NCI-H2107 treated with DMSO at 0.1 percent for 48 hours (cell line): ENCODE data around the gene XRN2.

ENCODE experiments used
- DNase-seq: peaks from one replicate; lab custom pipeline; 2025; ENCODE audit not compliant: unreplicated experiment; lab: John Stamatoyannopoulos, UW

Gene XRN2

GRCh38 chr20:21301940-21302663, 1.0 kb upstream of the XRN2 start:
- DNase-seq: no peak

GRCh38 chr20:21302664-21303060, 469 bp upstream of the XRN2 start:
- DNase-seq: no peak

DNA sequence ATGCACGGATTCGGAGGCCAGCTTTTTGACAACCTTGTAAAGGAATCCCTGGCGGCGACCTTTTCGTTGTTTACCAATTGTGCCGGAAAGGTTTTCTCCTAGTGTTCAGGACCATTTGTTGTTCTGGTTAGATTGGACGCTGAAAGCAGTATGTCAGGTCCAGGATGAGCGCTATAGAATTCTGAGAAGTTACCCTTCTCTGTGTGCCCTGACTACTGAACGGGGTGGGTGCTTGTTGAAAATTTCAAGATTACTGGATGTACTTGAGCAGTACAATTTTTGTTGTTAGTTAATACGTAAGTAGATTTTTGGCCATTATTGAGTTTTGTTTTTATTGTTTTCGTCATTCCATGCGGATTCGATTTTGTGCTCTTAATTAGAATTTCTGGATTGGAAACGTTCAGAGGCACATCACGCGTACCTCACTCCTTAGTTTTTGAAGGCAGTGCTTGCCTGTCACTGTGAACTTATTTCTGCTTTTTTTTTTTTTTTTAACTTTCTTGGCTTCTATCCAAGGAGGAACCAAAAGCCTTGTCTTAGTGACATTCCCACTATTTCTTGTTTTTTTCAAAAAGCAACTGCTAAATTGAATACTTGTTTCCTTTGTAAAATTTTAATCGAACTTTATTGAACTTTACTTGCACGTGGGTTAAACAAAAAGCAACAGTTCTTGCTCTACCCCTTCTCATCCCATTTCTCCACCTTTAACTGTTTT, 898 bp downstream of the XRN2 start:
- DNase-seq: no peak

GRCh38 chr20:21308340-21308739, 5.2 kb downstream of the XRN2 start:
- no peak for DNase-seq

- DNase-seq: no peak
Measured at GRCh38 chr20:21309678-21310467, 6.7 kb downstream of the XRN2 start.

DNA sequence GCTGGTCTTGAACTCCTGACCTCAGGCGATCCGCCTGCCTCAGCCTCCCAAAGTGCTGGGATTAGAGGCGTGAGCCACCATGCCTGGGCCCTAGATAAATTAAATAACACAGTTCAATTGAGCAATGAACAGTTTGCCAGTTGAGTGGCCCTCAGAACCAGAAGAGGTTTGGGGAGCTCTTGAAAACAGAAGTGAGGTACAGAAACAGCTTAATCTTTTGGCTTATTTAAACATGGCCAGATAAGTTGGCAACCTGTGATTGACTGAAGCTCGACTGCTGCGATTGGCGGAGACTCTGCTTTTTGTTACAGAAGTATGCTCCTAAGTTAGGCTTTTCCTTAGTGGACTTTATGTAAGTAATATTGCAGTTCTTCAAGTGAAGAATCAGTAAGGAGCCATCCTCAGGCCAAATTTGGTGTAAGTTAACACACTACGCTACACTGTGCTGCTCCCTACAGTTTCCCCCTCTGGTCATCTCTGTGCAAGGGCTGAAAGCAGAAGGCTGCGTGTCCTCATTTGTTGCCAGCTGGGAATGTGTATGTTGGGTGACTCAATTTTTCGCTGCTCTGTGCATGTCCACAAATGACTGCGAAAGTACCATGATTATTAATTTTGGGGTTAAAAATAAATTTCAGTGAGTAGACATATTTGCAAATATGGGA, 9.8 kb downstream of the XRN2 start:
- DNase-seq: no peak

DNA sequence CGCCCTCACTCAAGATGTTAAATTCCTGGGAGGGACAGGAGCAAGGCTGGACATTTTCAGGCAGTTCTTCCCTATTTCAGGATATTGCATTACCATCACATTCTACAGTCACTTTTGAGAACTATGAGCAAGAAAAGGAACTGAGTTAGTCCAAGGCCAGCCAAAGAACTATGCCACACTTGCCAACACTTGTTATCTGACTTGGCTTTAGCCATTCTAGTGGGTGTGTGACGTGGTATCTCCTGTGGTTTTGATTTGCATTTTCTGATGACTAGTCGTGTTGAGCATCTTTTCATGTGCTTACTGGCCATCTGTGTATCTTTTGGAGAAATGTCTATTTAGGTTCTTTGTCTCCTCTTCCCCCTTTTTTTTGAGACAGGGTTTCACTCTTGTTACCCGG, 12.0 kb downstream of the XRN2 start:
- no peak for DNase-seq

- DNase-seq: no peak
Measured at GRCh38 chr20:21322083-21322710, 19.1 kb downstream of the XRN2 start.

GRCh38 chr20:21322921-21323331, 19.8 kb downstream of the XRN2 start:
- no peak for DNase-seq

DNA sequence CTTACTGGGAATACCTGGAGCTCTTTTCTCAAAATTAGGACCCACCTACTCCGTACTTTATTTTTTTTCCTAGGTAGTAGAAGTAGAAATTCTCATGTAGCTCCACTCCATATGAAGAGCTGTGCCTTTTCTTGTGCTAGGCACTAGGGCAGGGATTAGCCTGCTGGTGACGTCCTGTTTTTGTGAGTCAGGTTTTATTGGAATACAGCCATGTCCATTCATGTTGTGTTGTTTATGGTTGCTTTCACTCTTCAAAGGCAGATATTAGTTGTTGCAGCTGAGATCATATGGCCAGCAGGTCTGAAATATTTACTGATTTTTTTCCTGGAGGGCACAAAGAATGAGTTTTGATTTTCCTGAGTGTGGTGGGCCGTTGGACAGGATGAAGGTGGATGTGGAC, 20.5 kb downstream of the XRN2 start:
- no peak for DNase-seq

- no peak for DNase-seq
Measured at GRCh38 chr20:21324126-21324525, 21.0 kb downstream of the XRN2 start.

- DNase-seq: no peak
Measured at GRCh38 chr20:21325296-21325695, 22.2 kb downstream of the XRN2 start.

DNA sequence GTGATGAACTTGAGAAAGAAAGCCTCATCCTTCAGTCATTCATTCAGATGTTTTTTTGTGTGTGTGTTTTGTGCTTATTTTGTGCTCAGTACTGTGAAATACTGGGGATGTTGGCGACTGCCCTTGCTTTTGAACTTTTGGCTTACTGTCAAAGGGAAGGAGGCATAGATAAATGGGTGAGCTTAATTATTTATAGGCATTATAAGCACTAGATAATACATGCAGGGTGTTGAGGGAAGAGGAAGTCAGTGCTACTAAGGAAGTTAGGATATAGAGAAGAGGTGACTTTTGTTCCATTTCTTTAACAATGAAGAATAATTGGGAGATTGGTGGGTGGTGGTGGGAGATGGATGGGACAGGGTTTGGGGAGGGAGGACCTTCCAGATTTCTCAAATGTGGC, 23.6 kb downstream of the XRN2 start:
- DNase-seq: no peak

DNA sequence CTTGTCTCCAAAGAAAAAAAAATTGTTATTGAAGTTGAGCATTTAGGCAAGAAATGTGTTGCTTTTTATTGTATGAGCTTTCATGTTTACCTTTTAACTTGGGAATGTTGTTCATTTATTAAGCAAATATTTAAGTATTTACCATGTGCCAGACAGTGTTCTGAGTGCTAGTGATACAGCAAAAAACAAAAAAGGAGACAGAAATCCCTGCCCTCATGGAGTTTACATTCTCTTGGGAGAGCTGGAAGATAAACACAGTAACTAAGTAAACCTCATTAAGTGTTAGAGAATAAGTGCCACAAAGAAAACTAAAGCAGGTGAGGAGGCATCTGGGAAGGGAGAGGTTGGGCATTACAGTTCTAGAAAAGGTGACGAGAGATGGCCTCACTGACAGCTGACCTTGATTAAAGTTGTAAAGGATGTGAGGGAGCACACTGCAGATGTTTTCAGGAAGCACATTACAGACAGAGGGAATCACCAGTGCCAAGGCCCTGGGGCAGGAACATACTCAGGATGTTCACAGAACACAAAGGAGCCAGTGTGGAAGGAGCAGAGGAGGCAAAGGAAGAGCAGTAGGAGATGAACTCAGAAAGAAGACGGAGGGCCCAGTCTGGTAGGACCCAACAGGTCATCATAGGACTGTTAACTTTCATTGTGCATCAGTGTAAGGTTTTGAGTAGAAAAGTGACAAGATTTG, 33.5 kb downstream of the XRN2 start:
- DNase-seq: no peak

DNA sequence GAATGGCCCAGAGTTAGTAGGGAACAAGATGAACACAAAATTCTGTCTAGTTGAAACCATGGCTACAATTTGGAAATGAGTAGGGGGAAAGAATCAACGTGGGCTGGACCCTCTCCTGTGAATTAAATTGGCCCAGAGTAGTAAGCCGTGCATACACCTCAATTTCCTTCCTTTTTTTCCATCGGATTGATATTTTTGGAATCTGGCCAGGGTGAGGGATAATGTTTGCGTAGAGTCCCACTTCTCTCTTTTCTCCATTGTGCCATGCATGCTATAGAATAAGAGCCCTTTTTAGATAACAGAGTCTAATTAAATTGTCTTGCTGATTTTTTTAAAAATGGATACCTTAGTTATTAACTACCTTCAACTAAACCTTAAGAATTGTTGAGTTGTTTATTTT, 35.2 kb downstream of the XRN2 start:
- DNase-seq: no peak

- no peak for DNase-seq
Measured at GRCh38 chr20:21339499-21339898, 36.4 kb downstream of the XRN2 start.

- no peak for DNase-seq
Measured at GRCh38 chr20:21340991-21341697, 38.0 kb downstream of the XRN2 start.

DNA sequence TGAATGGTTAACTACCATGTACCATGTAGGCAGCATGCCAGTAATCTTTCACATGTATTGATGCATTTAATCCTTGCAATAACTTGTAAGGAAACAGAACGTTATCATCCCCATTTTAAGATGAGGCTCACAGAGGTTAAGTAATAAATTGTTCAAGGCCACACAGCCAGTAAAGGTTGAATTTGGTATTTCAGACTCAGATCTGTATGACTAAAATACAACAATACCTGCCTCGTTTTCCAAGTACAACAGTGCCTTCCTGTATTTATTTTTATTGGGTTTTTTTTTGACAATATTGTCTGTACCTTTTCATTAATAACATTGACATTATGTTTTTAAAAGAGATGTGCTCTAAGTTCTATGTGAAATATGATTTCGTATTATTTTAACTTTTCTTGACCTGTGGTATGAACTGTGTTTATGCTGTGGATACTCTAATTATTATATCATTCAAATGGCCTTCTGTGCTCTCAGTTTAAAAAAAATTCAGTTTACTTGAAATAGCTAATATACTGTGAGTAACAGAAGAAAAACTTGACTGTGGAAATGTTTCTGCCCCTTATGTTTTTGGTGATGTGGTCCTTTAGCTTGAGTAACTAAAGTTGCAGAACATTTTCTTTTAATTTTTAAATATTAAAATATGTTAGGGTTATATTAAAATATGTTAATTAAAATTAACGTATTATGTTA, 39.7 kb downstream of the XRN2 start:
- no peak for DNase-seq

DNA sequence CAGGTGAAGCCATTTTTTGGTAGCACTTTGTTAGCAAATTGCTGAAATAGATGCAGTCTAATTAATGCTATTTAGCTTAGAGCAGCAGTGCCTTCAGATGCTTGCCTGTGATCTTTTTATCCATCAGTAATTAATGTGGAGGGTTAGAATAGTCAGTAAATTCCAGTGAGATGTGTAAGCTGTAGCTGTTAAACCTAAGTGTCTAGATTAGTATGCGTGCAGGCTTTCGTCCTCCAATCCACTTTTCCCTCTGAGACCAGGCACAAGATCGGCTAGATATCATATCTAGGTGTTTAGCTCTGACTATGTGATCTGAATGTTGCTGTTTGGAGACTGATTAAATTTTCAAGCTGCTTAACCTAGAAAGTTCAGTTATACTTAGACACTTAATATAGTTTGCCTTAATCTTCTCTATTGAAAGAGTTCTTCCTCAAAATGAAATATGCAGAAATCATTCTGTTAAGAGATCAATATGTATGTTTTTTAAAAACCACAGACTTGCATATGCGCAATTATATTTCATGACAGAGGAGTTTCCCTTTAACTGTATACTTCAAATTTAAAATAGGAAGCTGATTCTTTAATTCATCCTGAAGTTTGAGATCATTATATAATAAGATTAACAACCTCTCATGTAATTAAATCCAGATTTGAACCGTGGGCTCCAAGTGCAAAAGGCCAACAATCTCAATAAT, 41.2 kb downstream of the XRN2 start:
- DNase-seq: no peak
